ENCODE results near the gene TMBIM1. TPM values are rescaled to one million over a fixed set of nuclear protein-coding genes. Genes with fewer than 3 reads are reported as not detected.

Gene TMBIM1
- total RNA-seq, 2 experiments from 2014 or later: 53.5 to 57.9 TPM

DNA sequence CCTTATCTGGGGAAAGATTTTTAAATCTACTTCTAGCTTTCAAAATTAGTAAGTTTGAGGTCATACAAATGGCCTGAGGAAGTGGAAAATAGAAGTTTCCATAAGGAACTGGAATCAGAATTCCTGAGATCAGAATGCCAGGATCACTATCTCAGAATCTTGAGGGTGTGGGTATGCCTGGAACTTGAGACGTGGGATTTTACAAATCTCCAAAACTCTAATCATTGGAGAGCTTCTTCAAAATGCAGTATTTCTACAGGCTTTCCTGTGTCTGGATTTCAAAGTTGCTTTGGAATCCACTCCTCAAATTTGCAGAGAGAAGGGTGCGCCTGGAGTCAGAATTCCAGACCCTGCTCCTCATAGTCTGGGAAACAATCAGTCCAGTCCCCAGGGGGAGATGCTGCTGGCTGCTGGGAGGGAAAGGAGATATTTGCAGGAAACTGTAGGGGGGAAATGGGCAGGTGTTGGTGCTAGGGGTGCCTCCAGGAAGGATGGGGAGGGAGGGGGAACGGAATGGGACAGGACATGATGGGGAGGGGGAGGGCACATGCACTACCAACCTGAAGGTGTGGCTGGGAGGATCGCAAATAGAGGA, 33.4 kb upstream of the TMBIM1 start:
- TF ChIP-seq, protein P1, sequence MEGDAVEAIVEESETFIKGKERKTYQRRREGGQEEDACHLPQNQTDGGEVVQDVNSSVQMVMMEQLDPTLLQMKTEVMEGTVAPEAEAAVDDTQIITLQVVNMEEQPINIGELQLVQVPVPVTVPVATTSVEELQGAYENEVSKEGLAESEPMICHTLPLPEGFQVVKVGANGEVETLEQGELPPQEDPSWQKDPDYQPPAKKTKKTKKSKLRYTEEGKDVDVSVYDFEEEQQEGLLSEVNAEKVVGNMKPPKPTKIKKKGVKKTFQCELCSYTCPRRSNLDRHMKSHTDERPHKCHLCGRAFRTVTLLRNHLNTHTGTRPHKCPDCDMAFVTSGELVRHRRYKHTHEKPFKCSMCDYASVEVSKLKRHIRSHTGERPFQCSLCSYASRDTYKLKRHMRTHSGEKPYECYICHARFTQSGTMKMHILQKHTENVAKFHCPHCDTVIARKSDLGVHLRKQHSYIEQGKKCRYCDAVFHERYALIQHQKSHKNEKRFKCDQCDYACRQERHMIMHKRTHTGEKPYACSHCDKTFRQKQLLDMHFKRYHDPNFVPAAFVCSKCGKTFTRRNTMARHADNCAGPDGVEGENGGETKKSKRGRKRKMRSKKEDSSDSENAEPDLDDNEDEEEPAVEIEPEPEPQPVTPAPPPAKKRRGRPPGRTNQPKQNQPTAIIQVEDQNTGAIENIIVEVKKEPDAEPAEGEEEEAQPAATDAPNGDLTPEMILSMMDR (IDR thresholded peaks at IDR 0.05): no peak
- intact Hi-C loops (cut with micrococcal nuclease): no loop called here
- POLR2A ChIA-PET: no interaction called here
- no peaks in the 10 kb centered on the region for H3K27me3 Mint-ChIP-seq
- H3K4me3 Mint-ChIP-seq: no peak overlapping the region
- H3K4me1 Mint-ChIP-seq (ENCODE audit: low read depth): peaks cover 26% of the 10 kb centered on the region
- no peak overlapping the region for H3K27ac Mint-ChIP-seq
- CTCF ChIA-PET: interaction anchor here (0.9 to 1.1 kb wide), 2 partner anchors 10 to 21 kb away, joined by 3 read pairs; no protein-coding TSS in a partner anchor
- DNase-seq (no peak), ATAC-seq (no peak)
- H3K9me3 Mint-ChIP-seq: no peaks in the 10 kb centered on the region
- H3K36me3 Mint-ChIP-seq (ENCODE audit: low read depth): no peaks in the 10 kb centered on the region

DNA sequence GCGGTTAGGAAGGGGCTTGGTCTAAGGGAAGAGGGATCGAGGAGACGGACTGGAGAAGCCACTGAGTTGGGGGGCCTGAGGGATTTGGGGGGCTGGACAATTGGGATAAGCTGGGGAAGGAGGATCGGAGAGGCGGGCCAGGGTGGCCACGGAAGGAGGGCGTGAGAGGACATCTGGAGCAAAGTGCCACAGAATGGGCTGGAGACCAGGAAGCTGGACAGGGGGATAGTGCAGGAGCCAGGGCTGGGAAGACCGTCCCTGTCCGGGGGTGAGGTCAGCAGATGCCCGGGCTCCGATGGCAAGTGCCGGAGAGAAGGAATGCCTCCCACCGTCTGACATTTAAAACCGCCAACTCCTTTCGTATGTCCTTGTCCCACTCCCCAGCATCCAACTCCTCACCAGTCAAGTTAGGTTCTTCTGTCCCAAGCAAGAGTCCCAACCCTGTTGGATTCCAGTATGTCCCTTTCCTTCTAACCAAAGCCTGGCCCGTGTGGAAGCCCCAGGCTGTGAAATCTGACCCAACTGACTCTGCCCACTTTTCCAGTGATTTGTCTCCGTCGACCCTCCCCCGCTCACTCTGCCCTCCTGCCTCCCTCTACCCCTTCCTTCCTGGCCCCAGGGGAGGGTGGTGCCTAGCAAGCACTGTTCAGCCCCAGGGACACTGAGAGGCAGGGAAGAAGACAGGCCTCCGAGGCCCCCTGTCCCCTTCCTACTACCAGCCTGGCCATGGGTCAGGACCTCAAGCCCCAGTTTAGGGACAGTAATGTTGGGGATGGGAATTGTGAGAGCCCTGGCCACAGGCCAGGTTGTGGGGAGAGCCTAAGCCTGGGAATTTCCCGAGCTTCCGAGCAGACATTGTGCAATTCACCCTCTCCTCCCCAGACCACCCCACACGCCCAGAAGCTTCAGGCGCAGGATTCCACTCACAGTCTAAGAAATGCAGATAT, 31.5 kb upstream of the TMBIM1 start:
- CTCF ChIA-PET: interaction anchor here (1.5 to 2.2 kb wide), 2 partner anchors 32 to 131 kb away, joined by 3 to 7 read pairs; partner anchors contain the start of gene CATIP
- TF ChIP-seq, protein P1 (IDR thresholded peaks at IDR 0.05): no peak

DNA sequence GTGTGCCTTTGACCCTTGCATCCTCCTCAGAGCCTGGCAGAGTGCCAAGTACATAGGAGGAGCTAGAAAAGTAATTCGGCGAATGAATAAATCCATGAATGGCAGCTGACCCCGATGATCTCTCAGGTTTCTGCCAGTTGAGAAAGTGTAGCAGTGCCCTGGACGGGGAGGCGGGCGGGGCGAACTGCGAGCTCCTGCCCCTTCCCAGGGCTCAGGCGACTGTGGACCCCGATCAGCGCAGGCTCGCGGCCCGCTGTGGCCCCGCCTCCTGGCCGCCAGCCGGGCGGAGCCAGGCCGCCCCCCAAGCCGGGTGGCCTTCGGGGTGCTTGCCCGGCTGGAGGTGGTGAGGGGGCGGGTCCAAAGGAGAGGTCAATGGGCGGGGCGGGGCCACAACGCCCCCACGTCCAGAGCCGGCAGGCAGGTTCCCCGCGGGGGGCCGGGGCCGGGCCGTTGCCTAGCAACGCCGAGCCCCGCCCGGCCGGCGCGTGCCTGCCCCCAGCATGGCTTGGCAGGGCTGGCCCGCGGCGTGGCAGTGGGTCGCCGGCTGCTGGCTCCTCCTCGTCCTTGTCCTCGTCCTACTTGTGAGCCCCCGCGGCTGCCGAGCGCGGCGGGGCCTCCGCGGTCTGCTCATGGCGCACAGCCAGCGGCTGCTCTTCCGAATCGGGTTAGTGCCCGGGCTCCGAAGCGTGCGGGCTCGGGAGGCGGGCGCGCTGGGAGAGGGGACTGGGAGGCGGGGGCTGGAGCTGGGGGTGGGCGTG, 30.6 kb upstream of the TMBIM1 start:
- ChIA-PET CTCF (interaction anchor here (0.8 to 2.2 kb wide), 4 partner anchors 20 to 131 kb away, joined by 3 to 7 read pairs (median 4); partner anchors contain the start of gene CATIP), POLR2A (interaction anchor here (0.7 to 1.5 kb wide), 2 partner anchors 13 to 21 kb away, joined by 4 to 5 read pairs; no protein-coding TSS in a partner anchor)
- peak; percentile 78 for ATAC-seq
- intact Hi-C loops (cut with micrococcal nuclease): no loop called here
- H3K4me1 Mint-ChIP-seq (ENCODE audit: low read depth): peaks cover 31% of the 10 kb centered on the region
- H3K36me3 Mint-ChIP-seq (ENCODE audit: low read depth): no peaks in the 10 kb centered on the region
- TF ChIP-seq, protein P1 (IDR thresholded peaks at IDR 0.05): no peak
- H3K27me3 Mint-ChIP-seq: no peaks in the 10 kb centered on the region
- peak overlapping the region; percentile 77 for H3K4me3 Mint-ChIP-seq
- peak; percentile 50 for DNase-seq
- H3K9me3 Mint-ChIP-seq: no peaks in the 10 kb centered on the region
- no peak overlapping the region for H3K27ac Mint-ChIP-seq

More for the DNA sequence above, 31.5 kb upstream of the TMBIM1 start:
- no peaks in the 10 kb centered on the region for H3K27me3 Mint-ChIP-seq
- H3K9me3 Mint-ChIP-seq: no peaks in the 10 kb centered on the region
- intact Hi-C loops (cut with micrococcal nuclease): no loop called here
- peak overlapping the region; percentile 20 for H3K27ac Mint-ChIP-seq
- POLR2A ChIA-PET: no interaction called here
- DNase-seq: no peak
- ATAC-seq: no peak
- H3K4me3 Mint-ChIP-seq: peak overlapping the region; percentile 77
- H3K36me3 Mint-ChIP-seq (ENCODE audit: low read depth): no peaks in the 10 kb centered on the region
- peaks cover 26% of the 10 kb centered on the region for H3K4me1 Mint-ChIP-seq (ENCODE audit: low read depth)

DNA sequence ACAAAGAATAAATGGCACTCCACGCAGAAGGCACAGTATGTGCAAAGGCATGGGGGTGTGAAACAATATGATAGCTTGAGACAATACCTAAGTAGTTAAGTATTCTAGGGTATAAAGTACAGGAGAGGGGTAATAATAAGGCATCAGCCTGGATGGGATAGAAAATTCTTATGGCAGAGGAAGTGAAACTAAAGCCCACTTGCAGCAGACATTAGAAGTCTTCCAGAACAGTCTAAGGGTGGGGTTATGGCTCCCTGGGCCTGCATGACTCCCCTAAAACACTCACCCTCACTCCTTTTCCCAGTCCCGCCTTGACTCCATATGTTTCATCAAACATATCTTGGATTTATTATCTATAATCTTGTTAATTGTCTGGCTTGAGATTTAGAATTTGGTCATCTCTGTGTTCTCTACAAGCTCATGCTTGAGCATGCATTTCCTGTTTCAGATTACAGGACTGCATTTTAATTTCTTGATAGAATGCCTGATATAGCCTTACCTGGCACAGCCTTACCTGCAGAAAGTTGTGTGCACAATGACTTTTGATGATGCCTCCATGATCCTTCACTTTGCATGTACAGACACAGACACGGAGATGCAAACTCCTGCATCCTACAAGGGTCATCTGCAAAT, 28.5 kb upstream of the TMBIM1 start:
- no peak overlapping the region for H3K27ac Mint-ChIP-seq
- ChIA-PET CTCF (interaction anchor here (1.0 to 1.4 kb wide), 3 partner anchors 36 to 252 kb away, joined by 3 read pairs; partner anchors contain the start of genes CATIP and RUFY4), POLR2A (no interaction called here)
- intact Hi-C loops (cut with micrococcal nuclease): no loop called here
- no peaks in the 10 kb centered on the region for H3K27me3 Mint-ChIP-seq
- DNase-seq (no peak), ATAC-seq (no peak)
- TF ChIP-seq, protein P1 (IDR thresholded peaks at IDR 0.05): no peak
- no peaks in the 10 kb centered on the region for H3K9me3 Mint-ChIP-seq
- peaks cover 2% of the 10 kb centered on the region for H3K36me3 Mint-ChIP-seq (ENCODE audit: low read depth)
- no peak overlapping the region for H3K4me3 Mint-ChIP-seq
- H3K4me1 Mint-ChIP-seq (ENCODE audit: low read depth): peaks cover 45% of the 10 kb centered on the region
